Measurements from ENCODE around the gene DOCK10.

- TF ChIP-seq POLR2A (IDR thresholded peaks at IDR 0.05; ENCODE audit: low read length): no peak
- TF ChIP-seq GATA1 (IDR thresholded peaks at IDR 0.05; ENCODE audit: low read depth, low read length): no peak
Measured at GRCh38 chr2:224948859-224949258, 93.4 kb downstream of the DOCK10 start.

All from erythroblast (primary cell).